Vagina (tissue), 2 donors: ENCODE data around the gene SMARCC2. TPM values are rescaled to one million over a fixed set of nuclear protein-coding genes. Genes with fewer than 3 reads are reported as not detected.

ENCODE experiments used
- DNase-seq, 2 donors: peaks; one replicate each; pipeline ENCODE4 v3.0.0-alpha.2; 2017; ENCODE audit errors: extremely low spot score in 2 of 2
- H3K27ac ChIP-seq: fragments of 200-600 bp; sonication (generic); one replicate; pipeline ENCODE4 v1.5.1; 2019
- H3K27me3 ChIP-seq: fragments of 200-600 bp; sonication (generic); one replicate; pipeline ENCODE4 v1.5.1; 2019
- H3K36me3 ChIP-seq, 2 donors: fragments of 200-600 bp; sonication (generic); one replicate each; pipeline ENCODE4 v1.5.1; 2017 to 2019
- H3K4me1 ChIP-seq: fragments of 200-600 bp; sonication (generic); one replicate; pipeline ENCODE4 v1.5.1; 2019
- H3K4me3 ChIP-seq, 2 donors: fragments of 200-600 bp; sonication (generic); 1 replicate in 1 of 2; 2 replicates in 1 of 2; pipeline ENCODE4 v1.5.1; 2016 to 2019
- H3K9me3 ChIP-seq: fragments of 200-600 bp; sonication (generic); one replicate; pipeline ENCODE4 v1.5.1; 2019
- POLR2A ChIP-seq, 2 donors: fragments of 450-650 bp; IDR thresholded peaks; one replicate each; pipeline ENCODE4 v1.6.1; 2017; ENCODE audit warnings: antibody characterized with exemption in 2 of 2, mild to moderate bottlenecking in 2 of 2, moderate library complexity in 2 of 2
- POLR2AphosphoS5 ChIP-seq, 2 donors: sonication (generic); formaldehyde crosslinking; IDR thresholded peaks; one replicate each; pipeline ENCODE4 v1.9.0; 2017; ENCODE audit warnings: antibody characterized with exemption in 2 of 2, mild to moderate bottlenecking in 2 of 2, low read depth in 1 of 2; ENCODE audit not compliant: insufficient read depth in 1 of 2
- intact Hi-C: fragments of 100-400 bp; cut with DNase I; formaldehyde crosslinking; loops from one replicate; pipeline ENCODE4 v1.15.1; 2023
- total RNA-seq: library from RNA; depleted of rRNA; stranded (reverse); fragments of >200 nt; gene quantifications from one replicate; pipeline ENCODE4 v1.2.3, GENCODE V29; 2016
- TF ChIP-seq, protein P1 (sequence below), 3 experiments: fragments of 450-650 bp in 2 of 3; fragments of 200-600 bp in 1 of 3; sonication (generic) in 1 of 3; IDR thresholded peaks; one replicate each; pipeline ENCODE4 v1.5.1; 2017 to 2019; ENCODE audit warnings: antibody characterized with exemption in 3 of 3, mild to moderate bottlenecking in 2 of 3, moderate library complexity in 2 of 3

Gene SMARCC2
- total RNA-seq, 1 donor from 2014 or later: 95.3 TPM

DNA sequence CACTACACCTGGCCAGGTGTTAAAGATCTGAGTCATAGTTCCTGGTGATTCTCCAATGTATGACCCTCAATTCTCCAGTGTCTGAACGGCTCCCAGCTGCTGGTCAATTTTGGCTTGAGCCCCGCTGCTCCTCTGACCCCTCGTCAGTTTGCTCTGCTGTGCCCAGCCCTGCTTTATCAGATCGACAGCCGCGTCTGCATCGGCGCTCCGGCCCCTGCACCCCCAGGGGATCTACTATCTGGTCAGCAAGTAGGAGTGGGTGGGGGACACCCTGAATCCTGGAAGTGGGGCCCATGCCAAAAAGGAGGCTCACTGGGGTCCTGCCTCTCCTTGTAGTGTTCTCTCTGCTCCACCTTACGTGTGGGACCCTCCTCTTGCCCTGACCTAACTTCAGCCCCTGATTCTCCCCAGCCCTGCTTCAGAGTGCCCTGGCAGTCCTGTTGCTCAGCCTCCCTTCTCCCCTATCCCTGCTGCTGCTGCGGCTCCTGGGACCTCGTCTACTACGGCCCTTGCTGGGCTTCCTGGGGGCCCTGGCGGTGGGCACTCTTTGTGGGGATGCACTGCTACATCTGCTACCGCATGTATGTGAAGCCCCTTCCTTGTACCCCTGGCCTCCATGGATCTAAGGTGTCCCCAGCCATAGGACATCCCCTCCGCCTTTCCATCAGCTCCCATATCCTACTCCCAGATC is 45.6 kb upstream of the SMARCC2 start:
- intact Hi-C loops: no loop called here
- TF ChIP-seq, protein P1, sequence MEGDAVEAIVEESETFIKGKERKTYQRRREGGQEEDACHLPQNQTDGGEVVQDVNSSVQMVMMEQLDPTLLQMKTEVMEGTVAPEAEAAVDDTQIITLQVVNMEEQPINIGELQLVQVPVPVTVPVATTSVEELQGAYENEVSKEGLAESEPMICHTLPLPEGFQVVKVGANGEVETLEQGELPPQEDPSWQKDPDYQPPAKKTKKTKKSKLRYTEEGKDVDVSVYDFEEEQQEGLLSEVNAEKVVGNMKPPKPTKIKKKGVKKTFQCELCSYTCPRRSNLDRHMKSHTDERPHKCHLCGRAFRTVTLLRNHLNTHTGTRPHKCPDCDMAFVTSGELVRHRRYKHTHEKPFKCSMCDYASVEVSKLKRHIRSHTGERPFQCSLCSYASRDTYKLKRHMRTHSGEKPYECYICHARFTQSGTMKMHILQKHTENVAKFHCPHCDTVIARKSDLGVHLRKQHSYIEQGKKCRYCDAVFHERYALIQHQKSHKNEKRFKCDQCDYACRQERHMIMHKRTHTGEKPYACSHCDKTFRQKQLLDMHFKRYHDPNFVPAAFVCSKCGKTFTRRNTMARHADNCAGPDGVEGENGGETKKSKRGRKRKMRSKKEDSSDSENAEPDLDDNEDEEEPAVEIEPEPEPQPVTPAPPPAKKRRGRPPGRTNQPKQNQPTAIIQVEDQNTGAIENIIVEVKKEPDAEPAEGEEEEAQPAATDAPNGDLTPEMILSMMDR (IDR thresholded peaks at IDR 0.05): no peak
- TF ChIP-seq POLR2AphosphoS5 (IDR thresholded peaks at IDR 0.05; ENCODE audit: insufficient read depth in 1 of 2, low read depth in 1 of 2) (no peak), POLR2A (IDR thresholded peaks at IDR 0.05) (no peak)
- H3K4me3 ChIP-seq: no peak overlapping the region

DNA sequence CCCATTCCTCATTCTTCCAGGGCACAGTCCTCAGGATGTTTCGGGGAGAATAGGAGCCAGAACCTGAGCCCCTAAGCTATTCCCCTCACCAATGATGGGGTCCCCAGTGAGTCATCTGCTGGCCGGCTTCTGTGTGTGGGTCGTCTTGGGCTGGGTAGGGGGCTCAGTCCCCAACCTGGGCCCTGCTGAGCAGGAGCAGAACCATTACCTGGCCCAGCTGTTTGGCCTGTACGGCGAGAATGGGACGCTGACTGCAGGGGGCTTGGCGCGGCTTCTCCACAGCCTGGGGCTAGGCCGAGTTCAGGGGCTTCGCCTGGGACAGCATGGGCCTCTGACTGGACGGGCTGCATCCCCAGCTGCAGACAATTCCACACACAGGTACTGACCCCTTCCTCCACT is 41.9 kb upstream of the SMARCC2 start:
- no peak overlapping the region for H3K4me3 ChIP-seq
- no peak overlapping the region for H3K27ac ChIP-seq
- H3K9me3 ChIP-seq: no peaks in the 10 kb centered on the region
- DNase-seq: peak in 1 of 2 donors; percentile 70
- TF ChIP-seq POLR2A (IDR thresholded peaks at IDR 0.05) (no peak), POLR2AphosphoS5 (IDR thresholded peaks at IDR 0.05; ENCODE audit: insufficient read depth in 1 of 2, low read depth in 1 of 2) (no peak)
- TF ChIP-seq, protein P1 (IDR thresholded peaks at IDR 0.05): no peak
- no peaks in the 10 kb centered on the region for H3K27me3 ChIP-seq
- peaks cover 0 to 11% of the 10 kb centered on the region in 2 donors for H3K36me3 ChIP-seq
- no peaks in the 10 kb centered on the region for H3K4me1 ChIP-seq
- intact Hi-C loops: no loop called here

More for the DNA sequence above, 45.6 kb upstream of the SMARCC2 start:
- no peak for DNase-seq
- Histone ChIP-seq H3K4me1 (no peaks in the 10 kb centered on the region), H3K36me3 (peaks cover 0 to 5% of the 10 kb centered on the region in 2 donors), H3K27me3 (no peaks in the 10 kb centered on the region), H3K27ac (no peak overlapping the region), H3K9me3 (no peaks in the 10 kb centered on the region)

DNA sequence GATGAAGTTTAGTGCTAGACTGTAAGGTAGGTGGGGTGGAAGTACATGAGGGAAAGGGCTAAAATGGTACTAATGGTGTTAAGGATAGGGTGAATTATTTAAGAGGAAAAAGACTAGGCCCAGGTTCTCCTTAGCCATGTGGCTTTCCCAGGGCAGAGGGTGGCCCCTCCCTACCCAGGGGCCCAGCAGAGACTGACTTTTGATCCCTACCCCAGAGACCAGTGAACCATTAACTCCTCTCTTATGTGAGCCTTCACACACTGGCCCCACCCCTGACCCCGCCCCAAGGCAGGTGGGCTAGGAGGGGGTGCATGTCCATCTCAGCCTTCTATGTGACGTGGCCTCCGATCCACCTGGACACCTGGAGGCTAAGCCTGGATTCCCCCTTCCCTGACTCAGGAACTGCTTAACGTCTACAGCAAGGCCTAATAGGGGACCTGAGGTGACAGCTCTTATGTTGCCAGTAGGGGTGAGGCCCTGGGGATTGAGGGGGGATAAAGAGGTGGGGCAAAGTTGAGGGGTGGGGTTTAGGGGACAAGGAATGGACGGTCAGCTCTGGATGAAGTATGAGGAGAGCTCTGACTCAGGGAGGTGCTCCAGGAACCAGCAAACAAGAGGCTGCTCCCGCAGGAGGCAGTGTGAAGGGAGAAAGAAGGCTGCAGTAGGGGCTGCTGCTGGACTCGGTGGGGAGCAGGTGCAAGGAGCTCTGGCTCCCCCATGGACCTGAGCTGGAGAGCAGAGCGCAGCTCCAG is 41.3 kb upstream of the SMARCC2 start:
- H3K27me3 ChIP-seq: no peaks in the 10 kb centered on the region
- TF ChIP-seq, protein P1 (IDR thresholded peaks at IDR 0.05): no peak
- TF ChIP-seq POLR2AphosphoS5 (IDR thresholded peaks at IDR 0.05; ENCODE audit: insufficient read depth in 1 of 2, low read depth in 1 of 2) (no peak), POLR2A (IDR thresholded peaks at IDR 0.05) (no peak)
- no peak overlapping the region for H3K4me3 ChIP-seq
- intact Hi-C loops: no loop called here
- peaks cover 0 to 11% of the 10 kb centered on the region in 2 donors for H3K36me3 ChIP-seq
- no peak for DNase-seq
- H3K4me1 ChIP-seq: no peaks in the 10 kb centered on the region
- no peaks in the 10 kb centered on the region for H3K9me3 ChIP-seq
- H3K27ac ChIP-seq: no peak overlapping the region

- intact Hi-C loops: loop anchor here (10.0 kb wide), 1 partner anchor 105 kb away; the partner anchor contains the start of gene ESYT1
- Histone ChIP-seq H3K4me3 (no peak within 1 kb of the TSS), H3K27me3 (no peaks in the 10 kb centered on the region), H3K27ac (no peak within 1 kb of the TSS), H3K4me1 (peaks cover 4% of the 10 kb centered on the region), H3K9me3 (no peaks in the 10 kb centered on the region), H3K36me3 (peaks cover 0 to 11% of the 10 kb centered on the region in 2 donors)
- DNase-seq: no peak
- TF ChIP-seq POLR2AphosphoS5 (IDR thresholded peaks at IDR 0.05; ENCODE audit: insufficient read depth in 1 of 2, low read depth in 1 of 2) (no peak), POLR2A (IDR thresholded peaks at IDR 0.05) (no peak)
- TF ChIP-seq, protein P1 (IDR thresholded peaks at IDR 0.05): no peak
These were observed 40.7 kb upstream of the SMARCC2 start, which contains the start of gene SLC39A5 for GRCh38 chr12:56229916-56230431. Gene SLC39A5 (plus strand): TSS chr12:56230051. CDS start chr12:56231275, 1,224 bp downstream.
